Peyer's patch (tissue), 4 donors: ENCODE data around the gene CMTM4. TPM values are rescaled to one million over a fixed set of nuclear protein-coding genes. Genes with fewer than 3 reads are reported as not detected.
A peak's percentile ranks its signal among the peaks of the same experiment; 100 is the strongest.

Experiments used
- DNase-seq, 3 donors: peaks; one replicate each; pipeline ENCODE4 v3.0.0-alpha.2; 2017 to 2019
- H3K27ac ChIP-seq, 4 donors: fragments of 200-600 bp; sonication (generic); one replicate each; pipeline ENCODE4 v1.5.1; 2016 to 2019
- H3K27me3 ChIP-seq, 2 donors: fragments of 200-600 bp; sonication (generic); one replicate each; pipeline ENCODE4 v1.5.1; 2019
- H3K36me3 ChIP-seq, 3 donors: fragments of 200-600 bp; sonication (generic); one replicate each; pipeline ENCODE4 v1.5.1; 2016 to 2019
- H3K4me1 ChIP-seq, 4 donors: fragments of 200-600 bp; sonication (generic); one replicate each; pipeline ENCODE4 v1.5.1; 2016 to 2019
- H3K4me3 ChIP-seq, 4 donors: fragments of 200-600 bp; sonication (generic); 1 replicate in 3 of 4; 2 replicates in 1 of 4; pipeline ENCODE4 v1.5.1; 2016 to 2019; ENCODE audit warnings: mild to moderate bottlenecking in 1 of 4
- H3K9me3 ChIP-seq, 4 donors: fragments of 200-600 bp; sonication (generic); one replicate each; pipeline ENCODE4 v1.5.1; 2016 to 2019; ENCODE audit warnings: mild to moderate bottlenecking in 1 of 4
- CTCF ChIP-seq, 6 experiments: fragments of 450-650 bp in 4 of 6; fragments of 200-600 bp in 2 of 6; sonication (generic) in 1 of 6; IDR thresholded peaks; one replicate each; pipeline ENCODE4 v1.5.1; 2017 to 2019; ENCODE audit warnings: antibody characterized with exemption in 6 of 6, mild to moderate bottlenecking in 3 of 6, moderate library complexity in 1 of 6
- POLR2A ChIP-seq, 2 donors: fragments of 450-650 bp; IDR thresholded peaks; one replicate each; pipeline ENCODE4 v1.5.1; 2017; ENCODE audit warnings: antibody characterized with exemption in 2 of 2, mild to moderate bottlenecking in 2 of 2, moderate library complexity in 2 of 2
- total RNA-seq, 4 donors: library from RNA; depleted of rRNA; stranded (reverse); fragments of >200 nt; gene quantifications; one replicate each; pipeline ENCODE4 v1.1.0, GENCODE V29; 2016

CMTM4 gene
- total RNA-seq, 4 donors from 2014 or later: 33.8 to 116 (median 101) TPM

- no peak for DNase-seq
- Histone ChIP-seq H3K4me1 (no peaks in the 10 kb centered on the region), H3K36me3 (peaks cover 0 to 31% (median 0%) of the 10 kb centered on the region in 3 donors), H3K27me3 (no peaks in the 10 kb centered on the region), H3K27ac (peak overlapping the region in 1 of 4 donors; percentile 2), H3K9me3 (no peaks in the 10 kb centered on the region), H3K4me3 (no peak overlapping the region)
- TF ChIP-seq CTCF (IDR thresholded peaks at IDR 0.05) (no peak), POLR2A (IDR thresholded peaks at IDR 0.05) (no peak)
These were observed 76.8 kb downstream of the CMTM4 start for GRCh38 chr16:66619534-66620428.

- no peaks in the 10 kb centered on the region for H3K27me3 ChIP-seq
- no peak overlapping the region for H3K27ac ChIP-seq
- H3K4me3 ChIP-seq: no peak overlapping the region
- H3K36me3 ChIP-seq: peaks cover 0 to 29% (median 0%) of the 10 kb centered on the region in 3 donors
- no peaks in the 10 kb centered on the region for H3K4me1 ChIP-seq
- DNase-seq: no peak
- no peak for TF ChIP-seq POLR2A (IDR thresholded peaks at IDR 0.05)
- no peaks in the 10 kb centered on the region for H3K9me3 ChIP-seq
These were observed 77.8 kb downstream of the CMTM4 start for GRCh38 chr16:66618588-66619375.

- Histone ChIP-seq H3K4me1 (no peaks in the 10 kb centered on the region), H3K36me3 (peaks cover 0 to 39% (median 0%) of the 10 kb centered on the region in 3 donors), H3K9me3 (no peaks in the 10 kb centered on the region), H3K27ac (no peak overlapping the region), H3K4me3 (no peak overlapping the region), H3K27me3 (no peaks in the 10 kb centered on the region)
- no peak for TF ChIP-seq CTCF (IDR thresholded peaks at IDR 0.05)
- TF ChIP-seq POLR2A (IDR thresholded peaks at IDR 0.05): no peak
- DNase-seq: peak in 1 of 3 donors; percentile 8
These were observed 78.8 kb downstream of the CMTM4 start for GRCh38 chr16:66617728-66618127.

- no peak for DNase-seq
- TF ChIP-seq CTCF (IDR thresholded peaks at IDR 0.05): no peak
- TF ChIP-seq POLR2A (IDR thresholded peaks at IDR 0.05): no peak
- peaks cover 0 to 45% (median 0%) of the 10 kb centered on the region in 3 donors for H3K36me3 ChIP-seq
- H3K27me3 ChIP-seq: no peaks in the 10 kb centered on the region
- no peak overlapping the region for H3K4me3 ChIP-seq
- no peaks in the 10 kb centered on the region for H3K9me3 ChIP-seq
- H3K27ac ChIP-seq: no peak overlapping the region
- H3K4me1 ChIP-seq: no peaks in the 10 kb centered on the region
These were observed 79.5 kb downstream of the CMTM4 start for GRCh38 chr16:66617010-66617434.

GRCh38 chr16:66616592-66616991 is 80.0 kb downstream of the CMTM4 start:
- H3K4me3 ChIP-seq: no peak overlapping the region
- H3K36me3 ChIP-seq: peaks cover 0 to 44% (median 0%) of the 10 kb centered on the region in 3 donors
- no peak for DNase-seq
- no peaks in the 10 kb centered on the region for H3K9me3 ChIP-seq
- no peaks in the 10 kb centered on the region for H3K4me1 ChIP-seq
- no peaks in the 10 kb centered on the region for H3K27me3 ChIP-seq
- H3K27ac ChIP-seq: no peak overlapping the region
- TF ChIP-seq POLR2A (IDR thresholded peaks at IDR 0.05) (no peak), CTCF (IDR thresholded peaks at IDR 0.05) (no peak)

GRCh38 chr16:66616169-66616568 is 80.4 kb downstream of the CMTM4 start:
- no peak for TF ChIP-seq POLR2A (IDR thresholded peaks at IDR 0.05)
- no peak for TF ChIP-seq CTCF (IDR thresholded peaks at IDR 0.05)
- no peak for DNase-seq
- no peaks in the 10 kb centered on the region for H3K9me3 ChIP-seq
- no peak overlapping the region for H3K27ac ChIP-seq
- H3K27me3 ChIP-seq: no peaks in the 10 kb centered on the region
- H3K4me1 ChIP-seq: no peaks in the 10 kb centered on the region
- no peak overlapping the region for H3K4me3 ChIP-seq
- H3K36me3 ChIP-seq: peaks cover 0 to 44% (median 0%) of the 10 kb centered on the region in 3 donors
